K562 (cell line): ENCODE data around the gene LATS2.

Experiments
- CEBPB ChIP-seq: fragments of 450-650 bp; IDR thresholded peaks from 2 replicates; pipeline ENCODE4 v1.6.1; 2016; ENCODE audit warnings: missing genetic modification characterization, missing compliant biosample characterization
- CREM ChIP-seq: IDR thresholded peaks from 2 replicates; pipeline ENCODE4 v1.6.1; 2014; ENCODE audit warnings: antibody characterized with exemption, low read depth
- CTCF ChIP-seq, 3 experiments: IDR thresholded peaks in 2 of 3; conservative IDR thresholded peaks in 1 of 3; 2 replicates each; pipeline ENCODE4 v1.5.1; 2011 to 2012; ENCODE audit warnings: low read length in 3 of 3, mild to moderate bottlenecking in 3 of 3, control low read depth in 2 of 3, improper control_type of control experiment in 1 of 3, inconsistent platforms in 1 of 3, low read depth in 1 of 3, mixed read lengths in 1 of 3, moderate library complexity in 1 of 3; ENCODE audit not compliant: insufficient read depth in 2 of 3
- DPF2 ChIP-seq: fragments of 450-650 bp; IDR thresholded peaks from 2 replicates; pipeline ENCODE4 v1.6.1; 2016
- FOS ChIP-seq: IDR thresholded peaks from 3 replicates; pipeline ENCODE4 v1.6.1; 2011; ENCODE audit not compliant: insufficient read length; ENCODE audit errors: extremely low read depth
- GTF3C2 ChIP-seq: IDR thresholded peaks from 3 replicates; pipeline ENCODE4 v1.6.1; 2011; ENCODE audit warnings: borderline replicate concordance, mild to moderate bottlenecking, moderate library complexity; ENCODE audit not compliant: insufficient read length; ENCODE audit errors: extremely low read depth
- KDM1A ChIP-seq, 2 experiments: fragments of 450-650 bp; IDR thresholded peaks; 2 replicates each; pipeline ENCODE4 v1.6.1; 2016; ENCODE audit warnings: mild to moderate bottlenecking in 2 of 2
- NELFE ChIP-seq: IDR thresholded peaks from 2 replicates; pipeline ENCODE4 v1.6.1; 2011; ENCODE audit warnings: mild to moderate bottlenecking; ENCODE audit not compliant: insufficient read depth, insufficient read length
- POLR2A ChIP-seq: fragments of 450-650 bp; conservative IDR thresholded peaks from 2 replicates; pipeline ENCODE4 v1.6.1; 2016
- POLR2AphosphoS2 ChIP-seq: IDR thresholded peaks from 2 replicates; pipeline ENCODE4 v1.6.1; 2012; ENCODE audit warnings: low read length, improper control_type of control experiment
- POLR2AphosphoS5 ChIP-seq: IDR thresholded peaks from 2 replicates; pipeline ENCODE4 v1.6.1; 2011; ENCODE audit warnings: mild to moderate bottlenecking, low read depth, low read length, moderate library complexity; ENCODE audit not compliant: control insufficient read depth, insufficient read depth
- SREBF1 ChIP-seq: fragments of 150-350 bp; IDR thresholded peaks from 2 replicates; pipeline ENCODE4 v1.6.1; 2014; ENCODE audit warnings: antibody characterized with exemption, low read depth, low read length, borderline replicate concordance

- TF ChIP-seq CTCF (IDR thresholded peaks at IDR 0.05 in 2 of 3, conservative IDR thresholded peaks at IDR 0.05 in 1 of 3; ENCODE audit: insufficient read depth in 2 of 3, low read depth in 1 of 3, low read length in 3 of 3) (no peak), DPF2 (no peak), FOS (no peak), POLR2A (no peak), POLR2AphosphoS2 (no peak), KDM1A (IDR thresholded peaks at IDR 0.05) (no peak), GTF3C2 (no peak), CREM (no peak), NELFE (no peak), POLR2AphosphoS5 (no peak), SREBF1 (no peak), CEBPB (tag) (no peak)
Measured at GRCh38 chr13:21051675-21052074, 9.7 kb downstream of the LATS2 start.
